ENCODE results near the gene FEN1. TPM values are rescaled to one million over a fixed set of nuclear protein-coding genes. Genes with fewer than 3 reads are reported as not detected.

Gene FEN1
- total RNA-seq, 2 donors from 2014 or later = 7.7 to 13.3 TPM

- no peak for ATAC-seq
- intact Hi-C loops (cut with DNase I, micrococcal nuclease) = no loop called here
- DNase-seq = no peak
Measured at GRCh38 chr11:61771195-61771894, 21.4 kb upstream of the FEN1 start.

GRCh38 chr11:61771985-61772455 is 20.7 kb upstream of the FEN1 start:
- intact Hi-C loops (cut with DNase I, micrococcal nuclease) = no loop called here
- ATAC-seq = no peak
- DNase-seq = no peak

GRCh38 chr11:61773356-61773755 is 19.4 kb upstream of the FEN1 start:
- intact Hi-C loops (cut with DNase I, micrococcal nuclease) = no loop called here
- ATAC-seq = no peak
- DNase-seq = no peak

GRCh38 chr11:61773809-61774208 is 18.9 kb upstream of the FEN1 start:
- intact Hi-C loops (cut with DNase I, micrococcal nuclease) = no loop called here
- no peak for ATAC-seq
- DNase-seq = no peak

GRCh38 chr11:61774411-61774810 is 18.3 kb upstream of the FEN1 start:
- ATAC-seq (no peak), DNase-seq (no peak)
- intact Hi-C loops (cut with DNase I, micrococcal nuclease) = no loop called here

GRCh38 chr11:61775106-61775505 is 17.6 kb upstream of the FEN1 start:
- intact Hi-C loops (cut with DNase I, micrococcal nuclease) = no loop called here
- ATAC-seq (no peak), DNase-seq (no peak)

GRCh38 chr11:61775606-61776554 is 16.8 kb upstream of the FEN1 start:
- peak; percentile 25 for ATAC-seq
- no peak for DNase-seq
- intact Hi-C loops (cut with DNase I, micrococcal nuclease) = no loop called here

GRCh38 chr11:61776561-61777075 is 16.1 kb upstream of the FEN1 start:
- peak; percentile 54 to 79 for DNase-seq
- intact Hi-C loops (cut with DNase I, micrococcal nuclease) = no loop called here
- ATAC-seq = peak; percentile 73

- DNase-seq = peak in 1 of 2 donors; percentile 47
Measured at GRCh38 chr11:61777234-61778090, 15.2 kb upstream of the FEN1 start.

GRCh38 chr11:61778357-61778886 is 14.3 kb upstream of the FEN1 start:
- ATAC-seq (no peak), DNase-seq (no peak)
- intact Hi-C loops (cut with DNase I, micrococcal nuclease) = no loop called here

More at GRCh38 chr11:61777234-61778090, 15.2 kb upstream of the FEN1 start:
- peak; percentile 44 for ATAC-seq
- intact Hi-C loops (cut with DNase I, micrococcal nuclease) = no loop called here

- DNase-seq (no peak), ATAC-seq (no peak)
- intact Hi-C loops (cut with DNase I, micrococcal nuclease) = no loop called here
Measured at GRCh38 chr11:61778920-61779650, 13.6 kb upstream of the FEN1 start.

GRCh38 chr11:61779666-61780525 is 12.8 kb upstream of the FEN1 start:
- DNase-seq (no peak), ATAC-seq (no peak)
- intact Hi-C loops (cut with DNase I, micrococcal nuclease) = no loop called here

GRCh38 chr11:61780581-61781162 is 12.0 kb upstream of the FEN1 start:
- no peak for DNase-seq

GRCh38 chr11:61781585-61781984 is 11.1 kb upstream of the FEN1 start:
- DNase-seq (no peak), ATAC-seq (no peak)
- intact Hi-C loops (cut with DNase I, micrococcal nuclease) = no loop called here

More at GRCh38 chr11:61780581-61781162, 12.0 kb upstream of the FEN1 start:
- intact Hi-C loops (cut with DNase I, micrococcal nuclease) = no loop called here
- ATAC-seq = no peak

- no peak for ATAC-seq
- DNase-seq = no peak
- intact Hi-C loops (cut with DNase I, micrococcal nuclease) = no loop called here
Measured at GRCh38 chr11:61782299-61782698, 10.4 kb upstream of the FEN1 start.

- intact Hi-C loops (cut with DNase I, micrococcal nuclease) = no loop called here
- ATAC-seq (no peak), DNase-seq (no peak)
Measured at GRCh38 chr11:61782841-61783240, 9.9 kb upstream of the FEN1 start.
